GM21423 (cell line): ENCODE measurements around the gene OR2A7.
"Not testable (repeated sequence)": the region's sequence is repeated elsewhere in the genome, so short reads cannot be mapped to it uniquely, and the experiment has no call there.

Experiments used
- ATAC-seq: cut with Tn5 transposase; IDR thresholded peaks from one replicate; pipeline ENCODE4 v1.9.1; 2021; ENCODE audit warnings: mild to moderate bottlenecking, moderate library complexity; ENCODE audit not compliant: unreplicated experiment

Gene OR2A7

GRCh38 chr7:144255471-144255897 is 9.1 kb downstream of the OR2A7 start:
- ATAC-seq: no peak

DNA sequence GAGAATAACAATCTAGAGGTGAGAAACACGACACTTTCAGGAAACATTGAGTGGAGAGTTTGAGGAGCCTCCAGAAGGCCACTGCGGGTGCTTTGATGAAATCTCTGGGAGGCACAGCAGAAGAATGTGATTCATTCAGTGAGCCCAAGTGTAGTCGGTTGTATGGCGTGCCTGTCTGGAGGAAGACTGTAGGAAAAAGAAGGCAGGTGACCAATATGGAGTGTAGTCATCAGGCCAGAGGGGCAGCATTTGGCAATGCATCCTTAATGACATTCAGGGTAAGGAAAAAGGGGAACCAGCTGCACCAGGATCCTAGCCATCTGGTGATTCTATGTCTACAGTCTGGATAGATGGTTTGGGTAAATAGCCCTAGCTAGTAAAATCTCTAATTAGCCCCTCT is 12.3 kb downstream of the OR2A7 start:
- not testable (repeated sequence) for ATAC-seq

GRCh38 chr7:144247674-144248330 is 16.8 kb downstream of the OR2A7 start:
- ATAC-seq: not testable (repeated sequence)

- not testable (repeated sequence) for ATAC-seq
Measured at GRCh38 chr7:144246967-144247366, 17.6 kb downstream of the OR2A7 start.

- ATAC-seq: not testable (repeated sequence)
Measured at GRCh38 chr7:144245372-144245771, 19.2 kb downstream of the OR2A7 start.

DNA sequence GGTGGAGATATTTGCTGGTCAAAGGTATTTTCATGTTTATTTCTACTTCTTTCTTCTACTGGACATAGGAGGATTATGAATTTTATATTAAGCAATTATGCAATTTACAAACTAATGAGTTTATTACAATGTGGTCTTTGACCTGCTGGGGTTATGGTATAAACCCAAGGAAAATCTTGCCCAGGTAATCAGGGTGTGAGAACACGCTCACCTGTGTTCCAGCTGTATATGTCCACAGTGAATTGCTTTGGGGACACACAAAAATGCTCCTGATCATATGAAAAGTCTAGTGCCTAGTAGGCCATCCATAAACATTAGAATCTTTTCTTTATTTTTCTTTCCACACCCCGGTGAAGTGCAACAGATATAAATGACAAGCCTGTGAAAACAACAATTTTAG is 25.2 kb downstream of the OR2A7 start, which contains the start of gene OR2A42:
Gene OR2A42 (minus strand): TSS at position 241 of the 400 bp plus-strand sequence. CDS start 6,762 bp downstream, outside the sequence.
- not testable (repeated sequence) for ATAC-seq

DNA sequence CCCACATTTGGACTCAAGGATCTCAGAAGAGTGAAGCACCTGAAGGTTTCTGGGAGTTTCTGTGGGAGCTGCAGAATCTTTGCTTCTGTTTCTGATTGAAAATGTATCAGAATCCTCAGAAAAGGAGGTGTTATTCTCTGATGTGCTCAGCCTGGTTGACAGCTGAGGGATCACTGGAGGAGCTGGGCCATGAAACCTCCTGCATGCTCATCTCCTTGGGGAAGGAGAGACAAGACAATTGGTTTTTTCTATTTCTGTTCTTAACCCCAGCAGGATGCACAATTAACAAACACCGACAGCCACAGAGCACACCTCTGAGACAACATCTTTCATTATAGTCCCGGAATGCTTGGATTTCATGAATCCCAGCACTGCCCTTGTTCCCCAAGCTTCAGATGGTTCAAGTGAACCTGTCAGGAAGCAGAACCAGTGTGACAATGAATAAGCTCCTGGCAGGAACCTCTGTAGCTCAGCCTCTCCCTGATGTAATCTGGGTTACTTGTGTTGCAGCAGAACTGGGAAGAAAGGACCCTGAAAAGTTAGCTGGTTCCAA is 26.0 kb downstream of the OR2A7 start:
- ATAC-seq: not testable (repeated sequence)

- ATAC-seq: not testable (repeated sequence)
Measured at GRCh38 chr7:144233039-144233438, 31.6 kb downstream of the OR2A7 start.

GRCh38 chr7:144231027-144231426 is 33.6 kb downstream of the OR2A7 start:
- not testable (repeated sequence) for ATAC-seq

DNA sequence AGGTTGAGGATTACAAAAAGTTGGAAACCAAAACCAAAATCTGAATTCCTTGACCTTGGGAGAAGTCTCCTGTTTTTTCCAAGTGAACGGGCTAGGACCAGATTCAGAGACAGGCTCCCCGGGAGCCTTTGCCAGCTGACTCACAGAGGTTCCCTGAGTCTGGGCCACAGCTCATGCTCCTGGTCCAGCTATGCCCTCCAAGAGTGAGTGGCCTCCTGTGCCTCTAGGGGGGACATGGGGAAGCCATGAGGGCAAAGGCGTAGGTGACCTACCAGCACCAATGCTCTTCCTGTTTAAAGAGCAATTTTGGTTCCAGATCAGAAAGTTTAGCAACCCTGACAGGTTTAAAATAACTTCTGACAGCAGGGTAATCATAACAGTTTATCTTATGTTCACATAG is 35.8 kb downstream of the OR2A7 start:
- not testable (repeated sequence) for ATAC-seq

GRCh38 chr7:144226866-144227265 is 37.7 kb downstream of the OR2A7 start:
- ATAC-seq: not testable (repeated sequence)

GRCh38 chr7:144223675-144224074 is 40.9 kb downstream of the OR2A7 start:
- not testable (repeated sequence) for ATAC-seq

GRCh38 chr7:144220531-144220930 is 44.1 kb downstream of the OR2A7 start:
- not testable (repeated sequence) for ATAC-seq

- ATAC-seq: not testable (repeated sequence)
Measured at GRCh38 chr7:144219149-144219548, 45.4 kb downstream of the OR2A7 start.

GRCh38 chr7:144218581-144218980 is 46.0 kb downstream of the OR2A7 start:
- not testable (repeated sequence) for ATAC-seq

- not testable (repeated sequence) for ATAC-seq
Measured at GRCh38 chr7:144217200-144217599, 47.4 kb downstream of the OR2A7 start.
